ENCODE results near the gene PRTFDC1.
"Not testable (repeated sequence)": the region's sequence is repeated elsewhere in the genome, so short reads cannot be mapped to it uniquely, and the experiment has no call there.

The PRTFDC1 gene, protein sequence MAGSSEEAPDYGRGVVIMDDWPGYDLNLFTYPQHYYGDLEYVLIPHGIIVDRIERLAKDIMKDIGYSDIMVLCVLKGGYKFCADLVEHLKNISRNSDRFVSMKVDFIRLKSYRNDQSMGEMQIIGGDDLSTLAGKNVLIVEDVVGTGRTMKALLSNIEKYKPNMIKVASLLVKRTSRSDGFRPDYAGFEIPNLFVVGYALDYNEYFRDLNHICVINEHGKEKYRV

DNA sequence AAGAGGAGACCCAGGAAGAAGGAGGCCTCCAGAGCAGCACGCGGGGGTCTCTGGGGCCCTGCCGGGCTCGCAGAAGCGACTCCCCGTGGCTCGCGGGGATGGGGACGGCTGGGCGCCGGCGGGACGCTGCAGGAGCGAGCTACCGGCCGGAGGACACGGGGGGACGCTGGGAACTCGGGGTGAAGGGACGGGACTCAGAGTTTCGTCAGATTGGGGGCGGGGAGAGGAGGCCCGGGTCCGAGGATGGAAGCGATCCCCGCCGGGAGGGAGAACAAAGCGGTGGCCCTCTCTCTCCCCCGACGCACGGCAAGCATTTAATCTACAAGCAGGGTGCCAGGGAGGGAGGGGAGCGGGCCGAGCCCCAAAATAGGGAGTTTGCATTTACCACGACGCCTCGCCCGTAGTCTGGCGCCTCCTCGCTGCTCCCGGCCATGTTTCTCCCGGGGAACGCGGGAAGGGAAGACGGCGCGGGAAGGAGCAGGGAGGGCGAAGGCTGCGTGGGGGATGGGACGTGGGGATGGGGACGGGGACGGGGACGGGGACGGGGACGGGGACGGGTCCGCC, at the start of gene PRTFDC1:
Gene PRTFDC1 (minus strand): TSS at position 464 of the 564 bp plus-strand sequence. CDS start 31 bp downstream, at position 433.
- DNase-seq (ENCODE audit: low read depth in 1 of 2, low spot score in 1 of 2) = peak in 1 of 2 donors; percentile 4

DNA sequence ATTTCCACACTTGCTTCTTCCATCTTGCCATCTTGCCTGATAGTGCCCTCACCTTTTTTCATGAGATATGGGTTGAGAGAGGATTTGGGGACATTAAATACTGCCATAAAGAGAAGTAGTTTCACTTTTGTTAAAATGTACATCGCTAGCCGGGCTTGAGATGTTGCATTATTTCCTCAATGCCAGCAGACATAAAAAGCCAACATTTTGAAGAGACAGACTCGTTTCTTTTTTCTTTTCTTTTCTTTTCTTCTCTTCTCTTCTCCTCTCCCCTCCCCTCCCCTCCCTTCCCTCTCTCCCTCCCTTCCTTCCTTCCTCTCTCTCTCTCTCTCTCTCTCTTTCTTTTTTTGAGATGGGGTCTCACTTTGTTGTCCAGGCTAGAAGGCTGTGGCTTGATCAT, 45.6 kb upstream of the PRTFDC1 start:
- no peak for DNase-seq (ENCODE audit: low read depth in 1 of 2, low spot score in 1 of 2)

DNA sequence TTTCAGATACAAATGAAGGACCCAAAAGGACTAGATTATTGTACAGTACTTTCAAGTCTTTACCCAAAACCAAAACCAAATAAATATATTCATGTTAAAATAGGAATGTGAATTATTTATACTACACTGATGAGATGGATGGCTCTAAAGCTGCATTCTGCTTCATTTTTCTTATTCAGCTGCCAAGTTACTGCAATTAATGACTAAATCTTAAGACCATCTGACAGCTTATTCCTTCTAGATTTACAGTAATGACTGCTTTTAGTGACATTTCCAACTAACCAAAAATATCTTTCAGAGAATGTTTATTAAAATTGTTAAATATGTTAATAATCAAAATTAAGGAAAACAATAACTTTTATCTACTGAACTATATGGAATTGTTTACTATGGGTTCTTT, 42.7 kb upstream of the PRTFDC1 start:
- no peak for DNase-seq (ENCODE audit: low read depth in 1 of 2, low spot score in 1 of 2)

DNA sequence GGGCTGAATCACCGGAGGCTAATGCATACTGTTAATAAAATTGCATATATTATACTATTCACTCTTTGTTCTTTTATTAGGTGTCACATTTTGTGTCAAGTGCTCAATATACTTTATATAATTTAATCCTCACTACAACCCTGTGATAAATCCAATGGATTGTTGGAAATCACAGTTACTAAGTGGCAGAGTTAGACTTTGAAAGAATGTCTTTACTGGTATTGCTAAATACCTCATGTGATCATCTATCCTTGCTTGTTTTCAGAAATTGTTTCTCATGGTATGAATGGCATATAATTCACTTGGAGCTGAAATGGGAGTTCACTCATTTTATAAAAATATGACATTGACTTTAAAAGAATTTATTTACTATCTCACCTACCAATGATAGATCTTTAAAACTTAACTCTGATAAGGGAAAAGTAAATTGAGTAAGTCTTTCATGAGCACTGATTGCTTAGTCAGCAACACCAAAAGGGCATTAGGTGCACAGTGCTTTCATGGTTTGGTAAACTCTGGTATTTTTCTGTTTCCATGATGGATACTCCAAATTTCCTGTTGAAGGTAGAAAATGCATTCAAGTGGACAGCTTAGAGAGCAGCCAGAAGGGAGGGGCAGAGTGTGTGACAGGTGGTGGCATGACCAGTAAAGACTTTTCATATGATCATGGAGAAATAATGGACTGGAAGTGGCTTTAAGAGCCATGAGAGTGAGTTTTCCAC, 41.0 kb upstream of the PRTFDC1 start:
- DNase-seq (ENCODE audit: low read depth in 1 of 2, low spot score in 1 of 2) = no peak

DNA sequence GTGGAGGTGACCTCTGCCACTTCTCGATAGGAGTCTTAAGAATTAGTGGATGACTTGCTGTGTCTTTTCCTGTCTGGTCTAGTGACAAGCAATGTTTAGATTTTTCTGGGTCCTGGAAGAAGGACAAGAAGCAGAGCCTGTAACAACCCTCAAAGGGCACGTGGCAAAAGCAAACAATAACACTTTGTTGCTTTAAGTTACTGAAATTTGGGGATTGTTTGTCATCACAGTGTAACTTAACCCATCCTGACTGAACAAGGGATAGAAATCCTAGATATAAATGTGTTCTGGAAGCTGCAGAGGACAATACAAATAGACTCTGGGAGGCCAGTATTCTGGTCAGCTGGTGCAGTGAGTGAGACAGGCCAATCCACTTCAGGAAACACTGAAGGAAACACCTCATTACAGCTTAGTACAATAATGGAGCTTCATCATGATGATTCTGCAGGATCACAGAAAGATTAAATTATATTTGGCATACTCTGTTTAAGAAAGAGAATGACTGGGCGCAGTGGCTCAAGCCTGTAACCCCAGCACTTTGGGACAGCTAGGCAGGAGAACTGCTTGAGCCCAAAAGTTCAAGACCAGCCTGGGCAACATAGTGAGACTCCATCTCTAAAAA, 40.2 kb upstream of the PRTFDC1 start:
- no peak for DNase-seq (ENCODE audit: low read depth in 1 of 2, low spot score in 1 of 2)

DNA sequence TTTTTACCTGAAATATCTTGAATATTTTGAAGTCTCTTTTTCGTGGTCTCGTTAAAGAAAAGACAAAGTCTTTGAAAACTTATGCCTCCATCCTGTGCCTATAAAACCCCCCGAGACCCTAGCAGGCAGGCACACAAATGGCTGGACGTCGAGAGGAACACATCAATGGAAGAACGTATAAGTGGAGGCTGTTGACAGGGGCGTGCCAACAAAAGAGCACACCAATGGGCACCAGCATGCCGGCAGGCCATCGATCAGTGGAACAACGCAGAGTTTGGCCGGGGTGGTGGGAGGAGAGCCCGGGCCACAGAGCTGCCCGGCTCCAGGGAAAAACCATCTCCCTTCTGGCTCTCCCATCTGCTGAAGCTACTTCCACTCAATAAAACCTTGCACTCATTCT, 38.9 kb upstream of the PRTFDC1 start:
- no peak for DNase-seq (ENCODE audit: low read depth in 1 of 2, low spot score in 1 of 2)

DNA sequence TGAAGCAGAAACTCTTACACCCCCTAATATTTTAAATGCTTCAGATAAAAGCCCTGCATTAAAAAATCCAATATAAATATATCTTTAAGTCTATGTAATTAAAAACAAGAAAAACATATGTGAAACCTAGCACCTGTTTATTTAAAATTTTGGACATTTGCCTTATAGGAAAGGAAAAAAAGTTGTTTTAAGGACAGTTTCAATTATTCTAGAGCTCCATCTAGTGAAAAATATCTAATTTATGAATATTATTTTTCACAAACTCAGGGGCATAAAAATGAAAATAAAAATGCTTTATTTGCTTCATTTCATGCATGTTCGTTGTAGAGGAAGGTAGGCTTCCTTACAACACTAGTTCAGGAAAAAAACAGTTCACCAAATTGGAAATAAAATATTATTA, 37.5 kb upstream of the PRTFDC1 start:
- DNase-seq (ENCODE audit: low read depth in 1 of 2, low spot score in 1 of 2) = no peak

DNA sequence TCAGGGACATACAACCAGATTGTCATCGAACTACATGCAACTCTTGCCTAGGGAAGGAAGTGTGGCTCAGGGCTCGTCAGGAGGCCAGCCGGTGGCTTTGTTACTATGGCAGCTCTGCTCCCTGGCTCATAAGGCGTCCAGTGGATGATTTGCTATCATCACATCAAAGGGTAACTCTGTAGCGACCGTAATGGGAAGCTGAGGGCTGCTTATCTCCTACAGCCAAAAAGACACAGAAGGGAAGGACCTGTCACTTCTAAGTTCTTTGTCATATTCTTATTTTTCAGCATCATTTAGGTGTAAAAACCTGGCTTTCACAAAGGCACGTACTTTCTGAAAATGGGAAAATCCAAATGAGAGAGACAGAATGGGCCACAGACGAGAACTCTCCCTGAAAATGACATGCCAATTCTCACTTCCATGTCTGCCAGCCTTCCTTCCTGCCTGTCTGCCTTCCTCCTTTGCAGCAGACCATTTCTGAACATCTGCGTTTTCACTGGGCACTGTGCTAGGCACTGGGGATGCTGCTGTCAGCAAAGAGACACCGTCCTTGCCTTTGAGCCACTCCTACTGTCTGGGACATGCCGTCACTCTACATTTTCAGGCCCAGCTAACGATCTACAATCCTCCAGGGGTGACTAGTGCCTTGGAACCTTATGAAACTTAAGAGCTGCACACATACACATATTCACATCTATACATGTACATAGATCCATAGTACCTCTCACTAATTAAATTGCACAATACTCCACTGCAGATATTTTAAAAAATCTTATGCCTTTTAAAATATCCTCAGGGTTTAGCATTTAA, 36.6 kb upstream of the PRTFDC1 start:
- no peak for DNase-seq (ENCODE audit: low read depth in 1 of 2, low spot score in 1 of 2)

DNA sequence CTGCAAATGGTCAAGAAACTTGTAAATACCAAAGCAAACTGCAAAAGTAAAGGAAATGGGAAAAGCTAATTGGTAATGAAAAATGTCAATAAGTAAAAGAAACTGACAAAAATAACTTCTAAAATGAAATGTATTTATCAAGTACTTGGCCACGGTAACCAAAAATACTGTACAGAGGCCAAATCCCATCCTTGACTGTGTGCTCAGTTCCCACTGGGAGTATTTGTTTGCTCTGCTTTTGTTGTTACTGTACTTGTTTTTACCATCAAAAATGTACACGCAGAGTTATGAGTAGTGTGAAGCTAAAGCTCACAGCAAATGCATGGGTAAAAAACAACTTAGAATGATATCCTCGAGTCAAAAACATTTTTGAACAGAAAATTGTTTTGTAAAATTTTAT, 32.5 kb upstream of the PRTFDC1 start:
- no peak for DNase-seq (ENCODE audit: low read depth in 1 of 2, low spot score in 1 of 2)

DNA sequence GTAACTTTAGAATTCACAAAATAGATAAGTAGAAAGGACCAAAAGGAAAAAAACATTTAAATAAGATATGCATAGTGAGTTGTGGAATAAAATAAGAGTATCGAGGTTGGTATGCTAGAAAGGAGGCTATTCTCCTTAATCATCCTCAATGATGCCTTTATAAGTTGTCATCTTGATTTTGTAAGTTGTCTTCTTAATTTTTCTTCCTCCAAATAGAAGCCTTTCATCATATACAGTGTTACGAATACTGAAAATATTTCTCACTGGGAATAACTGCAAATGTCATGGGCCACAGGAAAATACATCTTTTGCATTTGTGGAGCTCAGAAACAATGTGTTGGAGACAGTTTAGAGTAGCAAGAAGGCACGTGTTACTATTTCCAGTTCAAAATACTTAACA, 31.5 kb upstream of the PRTFDC1 start:
- DNase-seq (ENCODE audit: low read depth in 1 of 2, low spot score in 1 of 2) = no peak

DNA sequence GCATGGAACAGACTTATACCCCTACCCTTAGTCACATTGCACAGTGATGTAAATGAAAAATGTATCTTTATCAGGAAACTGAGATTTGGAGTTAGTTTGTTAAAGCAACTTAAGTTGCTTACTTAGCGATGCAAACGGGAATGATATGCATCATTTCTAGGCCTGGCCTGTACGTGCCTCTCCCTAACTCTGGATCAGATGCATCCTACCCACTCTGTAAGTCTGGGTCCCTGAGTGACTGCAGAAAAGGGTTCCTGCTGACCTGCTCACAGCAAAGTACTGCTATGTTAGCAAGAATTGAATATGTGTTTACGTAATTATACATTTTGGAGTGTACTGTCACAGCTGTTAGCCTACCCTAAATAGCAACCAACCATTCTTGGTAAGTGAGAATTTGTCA, 30.7 kb upstream of the PRTFDC1 start:
- no peak for DNase-seq (ENCODE audit: low read depth in 1 of 2, low spot score in 1 of 2)

DNA sequence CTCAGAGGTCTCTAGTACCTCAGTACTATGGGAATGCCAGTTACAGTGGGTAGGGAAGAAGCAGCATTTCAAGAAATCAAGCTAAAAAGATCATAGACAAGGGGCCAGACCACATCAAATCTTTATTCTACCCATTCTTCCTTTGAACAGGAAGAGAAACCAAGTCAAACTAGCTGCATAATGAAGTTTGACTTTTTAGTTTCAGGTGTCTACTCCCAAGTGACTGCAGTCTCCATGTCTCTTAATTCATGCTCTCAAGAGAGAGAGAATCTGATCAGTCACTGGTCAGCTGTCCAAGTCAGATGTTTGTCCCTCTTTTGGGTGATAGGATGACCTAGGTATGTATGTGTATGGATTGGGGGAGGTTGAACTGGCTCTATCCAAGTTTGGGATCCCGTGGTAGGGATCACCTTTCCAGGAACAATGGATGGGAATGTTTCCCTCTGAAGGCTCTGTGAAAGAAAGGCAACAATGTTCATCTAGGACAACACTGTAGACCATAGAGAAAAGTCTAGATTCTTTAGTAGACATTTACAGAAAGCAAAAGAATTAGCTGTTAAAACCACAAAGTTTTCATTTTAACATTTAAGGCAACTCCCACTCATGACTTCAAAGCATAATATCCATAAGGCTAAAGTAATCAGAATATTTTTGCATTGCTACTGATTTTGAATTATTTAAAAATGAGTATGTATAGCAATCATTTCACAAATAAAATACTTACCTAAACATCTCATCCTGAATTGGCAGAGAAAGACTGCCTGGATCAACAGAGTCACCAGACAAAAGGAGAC, 30.1 kb upstream of the PRTFDC1 start:
- no peak for DNase-seq (ENCODE audit: low read depth in 1 of 2, low spot score in 1 of 2)

DNA sequence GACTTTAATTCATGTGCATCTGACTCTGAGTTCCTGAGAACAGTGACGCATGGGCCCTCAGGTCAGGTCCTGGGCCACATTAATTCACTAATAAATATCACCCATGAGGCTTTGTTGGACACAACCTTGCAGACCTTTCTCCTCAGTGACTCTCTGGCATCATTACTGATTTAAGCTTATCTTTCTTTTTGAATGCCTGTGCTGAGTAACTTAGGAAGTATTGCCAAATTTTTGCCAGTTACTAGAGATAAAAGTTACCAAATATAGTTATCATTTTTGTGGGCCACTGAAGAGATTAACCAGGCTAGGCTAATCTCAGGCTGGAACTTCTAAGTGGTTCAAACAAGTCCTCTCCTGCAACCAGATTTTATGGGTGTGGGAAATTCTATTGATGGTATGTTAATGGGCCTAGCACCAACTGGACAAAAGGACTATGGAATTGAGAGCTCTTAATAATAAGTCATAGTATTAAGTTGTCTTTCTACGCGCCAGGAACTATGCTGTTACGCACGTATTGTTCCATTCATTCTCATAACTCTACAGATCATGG, 28.8 kb upstream of the PRTFDC1 start:
- no peak for DNase-seq (ENCODE audit: low read depth in 1 of 2, low spot score in 1 of 2)

DNA sequence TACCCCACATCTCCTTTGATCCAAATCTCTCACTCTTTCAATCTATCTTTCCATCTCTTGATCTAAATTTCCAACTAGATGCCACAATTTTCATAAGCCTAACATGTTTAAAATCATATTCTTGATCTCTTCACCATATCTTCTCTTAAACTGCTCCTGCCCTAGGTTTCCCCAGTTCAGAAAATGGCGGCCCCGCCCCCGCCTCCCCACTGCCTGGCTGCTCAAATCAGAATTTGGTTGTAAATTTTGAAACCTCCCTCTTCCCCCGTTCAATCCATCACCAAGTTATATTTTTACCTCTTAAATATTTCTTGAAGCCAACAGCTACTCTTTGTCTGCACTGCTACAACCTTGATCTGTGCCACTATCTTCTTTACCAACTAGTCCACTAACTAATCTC, 27.3 kb upstream of the PRTFDC1 start:
- DNase-seq (ENCODE audit: low read depth in 1 of 2, low spot score in 1 of 2) = no peak

DNA sequence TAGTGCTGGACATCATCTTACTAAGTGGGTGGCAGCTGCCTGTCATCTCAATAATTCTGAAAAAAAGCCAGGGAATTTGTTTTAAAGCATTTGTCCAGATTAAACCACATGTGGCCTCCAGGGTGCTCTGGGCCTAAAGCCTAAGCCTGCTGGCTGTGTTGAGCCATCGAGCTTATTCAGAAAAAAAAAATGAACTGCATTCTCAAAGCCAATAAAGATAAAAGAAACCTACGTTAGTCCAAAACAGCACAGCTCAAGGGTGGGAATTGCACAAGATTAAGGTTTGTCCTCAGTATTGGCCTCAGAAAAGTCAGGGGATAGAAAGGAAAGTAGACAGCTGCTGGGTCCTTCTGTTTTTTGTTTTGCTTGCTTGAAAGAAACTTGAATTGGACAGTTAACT, 22.6 kb upstream of the PRTFDC1 start:
- DNase-seq (ENCODE audit: low read depth in 1 of 2, low spot score in 1 of 2) = no peak

DNA sequence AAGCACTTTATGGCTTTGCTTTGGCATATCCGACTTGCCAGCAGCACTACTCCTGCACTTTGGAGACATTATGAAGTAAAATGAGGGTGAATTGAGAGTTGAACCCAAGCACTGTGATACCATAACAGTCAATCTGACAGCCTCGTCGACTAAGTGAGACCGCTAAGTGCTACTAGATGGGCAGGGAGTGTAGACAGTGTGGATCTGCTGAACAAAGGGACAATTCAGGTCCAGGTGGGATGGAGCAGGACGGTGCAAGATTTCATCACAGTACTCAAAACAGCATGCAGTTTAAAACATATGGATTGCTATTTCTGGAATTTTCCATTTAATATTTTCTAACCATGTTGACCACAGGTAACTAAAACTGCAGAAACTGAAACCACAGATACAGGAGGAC, 20.8 kb upstream of the PRTFDC1 start:
- DNase-seq (ENCODE audit: low read depth in 1 of 2, low spot score in 1 of 2) = no peak

DNA sequence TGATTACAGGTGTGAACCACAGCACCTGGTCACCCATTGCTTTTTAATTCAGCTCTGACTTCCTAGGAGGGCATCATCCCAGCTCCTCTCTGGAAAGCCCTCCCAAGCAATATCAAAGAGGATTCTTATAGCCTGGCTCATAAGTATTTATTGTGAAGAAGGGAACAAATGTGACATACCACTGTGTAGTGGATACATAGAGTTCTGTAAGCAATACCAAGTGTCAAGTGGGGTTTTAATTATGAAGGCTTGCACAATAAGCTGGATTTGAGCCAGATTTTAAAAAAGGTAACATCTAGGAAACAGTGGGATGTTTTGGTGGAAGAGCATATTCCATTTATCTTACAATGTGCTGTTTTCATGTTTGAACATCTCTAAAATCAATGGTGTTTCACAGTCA, 19.0 kb upstream of the PRTFDC1 start:
- DNase-seq (ENCODE audit: low read depth in 1 of 2, low spot score in 1 of 2) = no peak

DNA sequence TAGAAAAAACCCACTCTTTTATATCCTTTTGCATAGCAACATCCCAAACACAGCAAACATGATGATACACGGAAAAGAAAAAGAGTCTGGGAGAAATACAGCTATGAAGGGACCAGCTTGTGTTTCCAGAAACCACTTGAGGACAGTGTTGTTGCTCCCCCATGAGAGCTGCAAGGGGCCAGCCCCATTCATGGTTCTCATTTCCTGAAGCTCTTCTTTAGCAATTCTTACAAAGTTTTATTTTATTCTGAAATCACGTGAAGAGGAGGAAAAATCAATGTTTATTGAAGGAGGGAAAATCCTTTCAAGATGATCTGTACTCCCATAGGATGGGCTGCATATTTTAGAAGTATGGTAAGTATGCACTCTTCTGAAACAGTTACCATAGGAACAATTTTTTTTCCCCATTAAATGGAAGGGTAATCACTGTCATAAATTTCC, 17.5 kb upstream of the PRTFDC1 start:
- DNase-seq (ENCODE audit: low read depth in 1 of 2, low spot score in 1 of 2) = no peak

DNA sequence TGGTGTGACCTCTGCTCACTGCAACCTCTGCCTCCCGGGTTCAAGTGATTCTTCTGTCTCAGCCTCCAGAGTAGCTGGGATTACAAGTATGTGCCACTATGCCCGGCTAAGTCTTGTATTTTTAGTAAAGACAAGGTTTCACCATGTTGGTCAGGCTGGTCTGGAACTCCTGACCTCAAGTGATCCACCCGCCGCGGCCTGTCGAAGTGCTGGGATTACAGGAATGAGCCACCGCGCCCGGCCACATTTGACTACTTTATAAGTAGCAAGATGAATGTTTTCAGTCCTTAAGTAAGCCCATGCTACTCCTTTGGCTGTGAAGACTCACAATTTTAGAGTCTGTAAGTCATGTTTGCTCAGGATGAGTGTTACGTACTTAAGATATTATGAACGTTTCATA, 16.5 kb upstream of the PRTFDC1 start:
- DNase-seq (ENCODE audit: low read depth in 1 of 2, low spot score in 1 of 2) = not testable (repeated sequence)

DNA sequence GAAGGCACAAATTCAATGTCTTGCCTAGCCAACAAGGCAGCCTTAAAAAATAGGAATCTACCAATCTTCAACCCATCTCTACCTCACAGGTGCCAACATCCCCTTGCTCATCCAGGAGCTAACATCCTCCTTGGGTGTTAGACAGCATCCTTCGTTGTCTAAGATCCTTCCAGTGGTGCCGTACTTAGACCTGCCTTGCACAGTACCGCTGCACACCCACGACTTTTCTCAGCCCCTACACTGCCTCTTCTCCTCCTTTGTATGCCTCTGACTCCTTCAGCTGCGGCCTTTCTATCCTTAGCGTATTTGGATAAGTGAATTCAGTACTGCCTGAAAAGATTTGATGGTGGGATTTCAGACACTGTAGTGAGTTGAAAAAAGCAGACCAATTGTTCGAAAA, 15.9 kb upstream of the PRTFDC1 start:
- no peak for DNase-seq (ENCODE audit: low read depth in 1 of 2, low spot score in 1 of 2)
